OCI-LY1 (cell line): Measurements from ENCODE around the gene MXI1.

Experiments
- H2AFZ ChIP-seq: fragments of 200-600 bp; sonication (generic), shearing (Covaris generic); 2 replicates; pipeline ENCODE4 v1.6.0; 2014; ENCODE audit warnings: antibody characterized with exemption, mild to moderate bottlenecking, low read length
- H3F3A ChIP-seq: fragments of 200-600 bp; sonication (generic), shearing (Covaris generic); 2 replicates; pipeline ENCODE4 v1.6.0; 2014; ENCODE audit warnings: mild to moderate bottlenecking, antibody characterized with exemption, low read length, moderate library complexity; ENCODE audit not compliant: insufficient read depth
- H3K27ac ChIP-seq: fragments of 200-600 bp; sonication (generic); 2 replicates; pipeline ENCODE4 v1.5.1; 2014; ENCODE audit warnings: low read length, mixed run types, mild to moderate bottlenecking, low read depth; ENCODE audit not compliant: poor library complexity, severe bottlenecking
- H3K27me3 ChIP-seq: fragments of 200-600 bp; sonication (generic); 2 replicates; pipeline ENCODE4 v1.6.0; 2014; ENCODE audit warnings: antibody characterized with exemption, mild to moderate bottlenecking, low read length, moderate library complexity; ENCODE audit not compliant: insufficient read depth
- H3K36me3 ChIP-seq: fragments of 200-600 bp; sonication (generic); 2 replicates; pipeline ENCODE4 v1.6.1; 2014; ENCODE audit warnings: mild to moderate bottlenecking, antibody characterized with exemption, low read length, moderate library complexity, mixed read lengths; ENCODE audit not compliant: insufficient read depth
- H3K4me1 ChIP-seq: fragments of 200-600 bp; sonication (generic); 2 replicates; pipeline ENCODE4 v1.5.1; 2014; ENCODE audit warnings: mild to moderate bottlenecking, low read length, moderate library complexity; ENCODE audit not compliant: insufficient read depth, severe bottlenecking
- H3K4me2 ChIP-seq: fragments of 200-600 bp; sonication (generic), shearing (Covaris generic); 2 replicates; pipeline ENCODE4 v1.6.1; 2014; ENCODE audit warnings: low read length
- H3K4me3 ChIP-seq: fragments of 200-600 bp; sonication (generic); 2 replicates; pipeline ENCODE4 v1.5.1; 2014; ENCODE audit warnings: low read length, low read depth, mild to moderate bottlenecking, mixed read lengths; ENCODE audit not compliant: poor library complexity, severe bottlenecking
- H3K79me2 ChIP-seq: fragments of 200-600 bp; shearing (Covaris generic); 2 replicates; pipeline ENCODE4 v1.6.1; 2016; ENCODE audit warnings: mixed run types, low read length, mixed read lengths; ENCODE audit not compliant: insufficient read depth
- H3K9ac ChIP-seq: fragments of 200-600 bp; sonication (generic), shearing (Covaris generic); 2 replicates; pipeline ENCODE4 v1.6.1; 2014; ENCODE audit warnings: mild to moderate bottlenecking, low read length, mixed read lengths
- H3K9me2 ChIP-seq: fragments of 200-600 bp; sonication (generic), shearing (Covaris generic); 2 replicates; pipeline ENCODE4 v1.6.1; 2014; ENCODE audit warnings: low read depth, mild to moderate bottlenecking, low read length, mixed read lengths
- H3K9me3 ChIP-seq: fragments of 200-600 bp; shearing (Covaris generic); 2 replicates; pipeline ENCODE4 v1.6.1; 2014; ENCODE audit warnings: low read length, mixed read lengths
- H4K20me1 ChIP-seq: fragments of 200-600 bp; sonication (generic), shearing (Covaris generic); 2 replicates; pipeline ENCODE4 v1.6.0; 2016; ENCODE audit warnings: mild to moderate bottlenecking, low read length; ENCODE audit not compliant: insufficient read depth
- CTCF ChIP-seq: fragments of 200-600 bp; sonication (generic), shearing (Covaris generic); IDR thresholded peaks from 2 replicates; pipeline ENCODE4 v1.5.1; 2017; ENCODE audit warnings: mild to moderate bottlenecking, antibody characterized with exemption, low read length, moderate library complexity, mixed read lengths
- EZH2 ChIP-seq: fragments of 200-600 bp; sonication (generic), shearing (Covaris generic); IDR thresholded peaks from 2 replicates; pipeline ENCODE4 v1.8.0; 2017; ENCODE audit warnings: borderline replicate concordance, mixed run types, mild to moderate bottlenecking, antibody characterized with exemption, low read length, moderate library complexity, mixed read lengths

Gene MXI1

GRCh38 chr10:110225441-110225755 is 18.0 kb downstream of the MXI1 start:
- peak overlapping the region; percentile 75 for H3K4me2 ChIP-seq
- no peak overlapping the region for H2AFZ ChIP-seq
- no peaks in the 10 kb centered on the region for H4K20me1 ChIP-seq
- H3K9ac ChIP-seq = peak overlapping the region; percentile 39
- H3K27ac ChIP-seq = peak overlapping the region; percentile 42
- H3K27me3 ChIP-seq = no peaks in the 10 kb centered on the region
- peaks cover 46% of the 10 kb centered on the region for H3K4me1 ChIP-seq
- TF ChIP-seq CTCF (no peak), EZH2 (no peak)
- 0 out of 2 replicates have a peak, but pooled peaks cover 3% of the 10 kb centered on the region for H3F3A ChIP-seq
- peak overlapping the region; percentile 84 for H3K4me3 ChIP-seq
- no peaks in the 10 kb centered on the region for H3K9me2 ChIP-seq
- peaks cover 22% of the 10 kb centered on the region for H3K36me3 ChIP-seq
- H3K79me2 ChIP-seq = no peaks in the 10 kb centered on the region
- H3K9me3 ChIP-seq = no peaks in the 10 kb centered on the region

- 0 out of 2 replicates have a peak, but pooled peaks cover 3% of the 10 kb centered on the region for H3F3A ChIP-seq
- H3K4me2 ChIP-seq = peak overlapping the region; percentile 75
- peaks cover 42% of the 10 kb centered on the region for H3K4me1 ChIP-seq
- TF ChIP-seq EZH2 (no peak), CTCF (peak; percentile 54)
- H3K27ac ChIP-seq = peak overlapping the region; percentile 88
- peaks cover 27% of the 10 kb centered on the region for H3K36me3 ChIP-seq
- H3K4me3 ChIP-seq = peak overlapping the region; percentile 84
- H4K20me1 ChIP-seq = no peaks in the 10 kb centered on the region
- H3K27me3 ChIP-seq = no peaks in the 10 kb centered on the region
- H3K9me2 ChIP-seq = no peaks in the 10 kb centered on the region
- no peak overlapping the region for H2AFZ ChIP-seq
- peak overlapping the region; percentile 76 for H3K9ac ChIP-seq
- H3K79me2 ChIP-seq = no peaks in the 10 kb centered on the region
- H3K9me3 ChIP-seq = no peaks in the 10 kb centered on the region
These were observed 18.5 kb downstream of the MXI1 start for GRCh38 chr10:110225756-110226542.

GRCh38 chr10:110226543-110226925 is 19.1 kb downstream of the MXI1 start:
- H3K9me2 ChIP-seq = no peaks in the 10 kb centered on the region
- no peak overlapping the region for H2AFZ ChIP-seq
- no peak overlapping the region; the same call in 1 of the 2 replicates for H3K9ac ChIP-seq
- H3K79me2 ChIP-seq = no peaks in the 10 kb centered on the region
- no peaks in the 10 kb centered on the region for H3K9me3 ChIP-seq
- TF ChIP-seq CTCF (no peak), EZH2 (no peak)
- peaks cover 31% of the 10 kb centered on the region for H3K36me3 ChIP-seq
- peak overlapping the region; percentile 84 for H3K4me3 ChIP-seq
- H3K27me3 ChIP-seq = no peaks in the 10 kb centered on the region
- H3F3A ChIP-seq = 0 out of 2 replicates have a peak, but pooled peaks cover 3% of the 10 kb centered on the region
- H3K4me1 ChIP-seq = peaks cover 36% of the 10 kb centered on the region
- H3K4me2 ChIP-seq = peak overlapping the region; percentile 67; the same call in 1 of the 2 replicates
- H3K27ac ChIP-seq = peak overlapping the region; percentile 88
- no peaks in the 10 kb centered on the region for H4K20me1 ChIP-seq
